Activated CD8-positive, alpha-beta memory T cell treated with anti-CD3 and anti-CD28 coated beads, Interleukin-2, amount 10 ng/mL, durations not matched to agents 7 days and 5 days (primary cell): ENCODE results near the gene KCNJ2. TPM values are rescaled to one million over a fixed set of nuclear protein-coding genes. Genes with fewer than 3 reads are reported as not detected.
A peak's percentile ranks its signal among the peaks of the same experiment; 100 is the strongest.

Experiments used
- ATAC-seq: fragments of 150-1000 bp; cut with Tn5 transposase; one replicate; pipeline ENCODE4 v1.10.0; 2021; ENCODE audit warnings: moderate library complexity
- CTCF ChIA-PET: fragments of 350-600 bp; sonication (Branson Sonifier 250); formaldehyde crosslinking; loops from one replicate; lab custom pipeline; 2021; ENCODE audit warnings: antibody characterized with exemption; lab: Charles Lee
- DNase-seq: peaks from one replicate; pipeline ENCODE4 v3.0.0-alpha.2; 2020
- H3K27ac Mint-ChIP-seq: one replicate; pipeline ENCODE4 v1.8.0; 2021; ENCODE audit warnings: mild to moderate bottlenecking, mixed read lengths
- H3K27me3 Mint-ChIP-seq: one replicate; pipeline ENCODE4 v1.8.0; 2021; ENCODE audit warnings: mixed read lengths
- H3K36me3 Mint-ChIP-seq: one replicate; pipeline ENCODE4 v1.8.0; 2021; ENCODE audit warnings: mild to moderate bottlenecking, mixed read lengths
- H3K4me1 Mint-ChIP-seq: one replicate; pipeline ENCODE4 v1.8.0; 2021; ENCODE audit warnings: mixed read lengths
- H3K4me3 Mint-ChIP-seq: one replicate; pipeline ENCODE4 v1.8.0; 2021; ENCODE audit warnings: mild to moderate bottlenecking, moderate library complexity, mixed read lengths
- H3K9me3 Mint-ChIP-seq: one replicate; pipeline ENCODE4 v1.8.0; 2022; ENCODE audit warnings: low read depth, mixed read lengths
- total RNA-seq, 2 experiments: library from RNA; stranded (reverse); gene quantifications; one replicate each; pipeline ENCODE4 v1.2.3, GENCODE V29; 2021

Gene KCNJ2
- not detected for total RNA-seq

GRCh38 chr17:70168977-70169708 is at the start of gene KCNJ2:
TSS of gene KCNJ2 (plus strand) at chr17:70169532. CDS start at chr17:70175040, 5,508 bp downstream.
- Mint-ChIP-seq H3K4me1 (peaks cover 17% of the 10 kb centered on the region), H3K27ac (no peak within 1 kb of the TSS), H3K27me3 (peaks cover 64% of the 10 kb centered on the region), H3K9me3 (no peaks in the 10 kb centered on the region), H3K4me3 (peak within 1 kb of the TSS; percentile 48), H3K36me3 (no peaks in the 10 kb centered on the region)
- CTCF ChIA-PET = no interaction called here
- ATAC-seq = peak; percentile 97
- peak; percentile 67 for DNase-seq

DNA sequence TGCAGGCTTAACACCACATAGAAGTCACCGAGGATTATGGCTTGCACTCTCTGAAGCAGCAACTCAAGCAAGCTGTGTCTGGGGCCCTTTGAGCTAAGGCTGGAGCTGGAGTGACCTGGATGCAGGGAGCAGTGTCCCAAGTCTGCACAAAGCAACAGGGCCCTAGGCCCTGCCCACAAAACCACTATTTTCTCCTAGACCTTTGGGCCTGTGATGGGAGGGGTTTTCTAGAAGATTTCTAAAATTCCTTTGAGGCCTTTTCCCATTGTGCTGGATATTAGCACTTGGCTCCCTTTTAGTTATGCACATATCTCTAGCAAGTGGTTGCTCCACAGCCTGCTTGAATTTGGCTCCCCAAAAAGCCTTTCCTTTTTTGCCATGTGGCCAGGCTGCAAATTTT is 49.8 kb upstream of the KCNJ2 start:
- CTCF ChIA-PET = no interaction called here
- Mint-ChIP-seq H3K9me3 (peaks cover 3% of the 10 kb centered on the region), H3K36me3 (no peaks in the 10 kb centered on the region), H3K27ac (no peak overlapping the region), H3K27me3 (no peaks in the 10 kb centered on the region), H3K4me1 (no peaks in the 10 kb centered on the region), H3K4me3 (no peak overlapping the region)
- no peak for DNase-seq
- ATAC-seq = no peak

DNA sequence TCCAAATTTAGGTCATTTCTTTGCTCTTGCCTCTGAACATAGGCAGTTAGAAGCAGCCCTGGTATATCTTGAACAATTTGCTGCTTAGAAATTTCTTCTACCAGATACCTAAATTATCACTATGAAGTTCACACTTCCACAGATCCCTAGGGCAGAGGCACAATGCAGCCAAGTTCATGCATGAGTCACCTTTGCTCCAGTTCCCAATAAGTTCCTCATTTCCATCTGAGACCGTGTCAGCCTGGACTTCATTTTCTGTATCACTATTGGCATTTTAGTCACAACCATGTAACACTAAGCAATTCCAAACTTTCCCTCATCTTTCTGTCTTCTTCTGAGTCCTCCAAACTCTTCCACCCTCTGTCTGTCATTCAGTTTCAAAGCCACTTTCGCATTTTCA is 49.3 kb upstream of the KCNJ2 start:
- Mint-ChIP-seq H3K36me3 (no peaks in the 10 kb centered on the region), H3K27me3 (no peaks in the 10 kb centered on the region), H3K27ac (no peak overlapping the region), H3K9me3 (peaks cover 3% of the 10 kb centered on the region), H3K4me3 (no peak overlapping the region), H3K4me1 (no peaks in the 10 kb centered on the region)
- DNase-seq = no peak
- CTCF ChIA-PET = no interaction called here
- no peak for ATAC-seq

GRCh38 chr17:70120425-70120824 is 48.9 kb upstream of the KCNJ2 start:
- Mint-ChIP-seq H3K4me3 (no peak overlapping the region), H3K4me1 (no peaks in the 10 kb centered on the region), H3K27ac (no peak overlapping the region), H3K27me3 (no peaks in the 10 kb centered on the region), H3K36me3 (no peaks in the 10 kb centered on the region), H3K9me3 (peaks cover 3% of the 10 kb centered on the region)
- ATAC-seq (no peak), DNase-seq (no peak)
- CTCF ChIA-PET = no interaction called here

GRCh38 chr17:70121126-70121525 is 48.2 kb upstream of the KCNJ2 start:
- Mint-ChIP-seq H3K36me3 (no peaks in the 10 kb centered on the region), H3K4me3 (no peak overlapping the region), H3K27ac (no peak overlapping the region), H3K9me3 (peaks cover 3% of the 10 kb centered on the region), H3K27me3 (no peaks in the 10 kb centered on the region), H3K4me1 (no peaks in the 10 kb centered on the region)
- ATAC-seq (no peak), DNase-seq (no peak)
- CTCF ChIA-PET = no interaction called here

DNA sequence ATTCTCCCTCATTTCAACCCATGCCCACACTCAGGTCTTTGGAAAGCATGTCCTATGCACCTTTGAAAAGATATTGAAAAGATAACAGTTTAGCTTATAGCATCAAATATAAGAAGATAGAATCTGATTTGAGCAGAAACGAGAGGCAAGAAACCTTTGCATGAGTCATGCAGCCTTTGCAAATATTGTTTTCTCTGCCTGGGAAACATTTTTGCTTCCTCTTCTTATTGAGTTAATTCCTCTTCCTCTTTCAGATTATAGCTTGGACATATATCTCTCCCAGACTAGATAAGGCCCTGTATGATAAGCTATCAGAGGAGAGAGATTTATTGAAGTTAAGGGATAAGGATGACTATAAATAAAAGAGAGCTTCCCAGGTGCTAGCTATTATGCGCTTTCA is 46.1 kb upstream of the KCNJ2 start:
- DNase-seq (no peak), ATAC-seq (no peak)
- no peak overlapping the region for H3K4me3 Mint-ChIP-seq
- H3K27ac Mint-ChIP-seq = no peak overlapping the region
- no peaks in the 10 kb centered on the region for H3K27me3 Mint-ChIP-seq
- no peaks in the 10 kb centered on the region for H3K4me1 Mint-ChIP-seq
- no peaks in the 10 kb centered on the region for H3K36me3 Mint-ChIP-seq
- peaks cover 3% of the 10 kb centered on the region for H3K9me3 Mint-ChIP-seq
- CTCF ChIA-PET = no interaction called here

- CTCF ChIA-PET = no interaction called here
- ATAC-seq (no peak), DNase-seq (no peak)
- H3K27me3 Mint-ChIP-seq = no peaks in the 10 kb centered on the region
- H3K9me3 Mint-ChIP-seq = peaks cover 6% of the 10 kb centered on the region
- H3K36me3 Mint-ChIP-seq = no peaks in the 10 kb centered on the region
- no peaks in the 10 kb centered on the region for H3K4me1 Mint-ChIP-seq
- H3K4me3 Mint-ChIP-seq = no peak overlapping the region
- H3K27ac Mint-ChIP-seq = no peak overlapping the region
These were observed 44.6 kb upstream of the KCNJ2 start for GRCh38 chr17:70124723-70125122.

DNA sequence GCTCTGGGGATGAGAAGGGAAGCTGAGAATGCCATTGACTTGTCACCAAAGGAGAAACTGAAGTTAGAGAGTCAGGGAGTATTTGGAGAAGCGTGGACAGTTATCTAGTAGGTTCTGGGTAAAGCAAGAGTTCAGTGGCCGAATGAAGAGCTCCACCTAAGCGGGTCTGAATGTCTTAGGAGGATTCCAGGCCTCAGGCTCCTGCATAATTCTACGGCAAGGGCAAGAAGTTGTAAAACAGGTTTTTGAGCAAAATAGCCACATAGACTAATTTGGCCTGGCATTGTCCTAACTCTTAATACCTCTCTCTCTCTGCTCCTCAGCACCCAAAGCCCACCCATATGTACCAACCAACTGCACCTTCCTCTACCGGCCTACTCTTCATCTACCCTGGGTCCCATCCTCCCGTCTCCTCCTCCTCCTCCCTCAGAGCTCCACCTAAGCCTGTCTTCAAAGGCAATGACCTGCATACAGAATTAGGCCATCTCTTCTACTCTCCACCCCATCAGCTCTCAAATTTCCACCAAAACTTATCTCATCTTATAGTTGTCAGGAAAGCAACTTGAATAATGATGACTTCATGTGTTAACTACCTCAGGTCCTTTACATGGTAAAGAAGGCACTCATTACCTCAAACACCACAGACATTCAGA is 42.0 kb upstream of the KCNJ2 start:
- CTCF ChIA-PET = no interaction called here
- ATAC-seq (no peak), DNase-seq (no peak)
- no peaks in the 10 kb centered on the region for H3K4me1 Mint-ChIP-seq
- H3K36me3 Mint-ChIP-seq = no peaks in the 10 kb centered on the region
- peaks cover 5% of the 10 kb centered on the region for H3K9me3 Mint-ChIP-seq
- H3K4me3 Mint-ChIP-seq = no peak overlapping the region
- no peak overlapping the region for H3K27ac Mint-ChIP-seq
- peaks cover 4% of the 10 kb centered on the region for H3K27me3 Mint-ChIP-seq

- no peak for ATAC-seq
- CTCF ChIA-PET = no interaction called here
- H3K9me3 Mint-ChIP-seq = peaks cover 9% of the 10 kb centered on the region
- H3K36me3 Mint-ChIP-seq = no peaks in the 10 kb centered on the region
- H3K27me3 Mint-ChIP-seq = peaks cover 4% of the 10 kb centered on the region
- H3K4me1 Mint-ChIP-seq = no peaks in the 10 kb centered on the region
- H3K27ac Mint-ChIP-seq = no peak overlapping the region
- no peak for DNase-seq
- H3K4me3 Mint-ChIP-seq = no peak overlapping the region
These were observed 40.5 kb upstream of the KCNJ2 start for GRCh38 chr17:70128727-70129238.

DNA sequence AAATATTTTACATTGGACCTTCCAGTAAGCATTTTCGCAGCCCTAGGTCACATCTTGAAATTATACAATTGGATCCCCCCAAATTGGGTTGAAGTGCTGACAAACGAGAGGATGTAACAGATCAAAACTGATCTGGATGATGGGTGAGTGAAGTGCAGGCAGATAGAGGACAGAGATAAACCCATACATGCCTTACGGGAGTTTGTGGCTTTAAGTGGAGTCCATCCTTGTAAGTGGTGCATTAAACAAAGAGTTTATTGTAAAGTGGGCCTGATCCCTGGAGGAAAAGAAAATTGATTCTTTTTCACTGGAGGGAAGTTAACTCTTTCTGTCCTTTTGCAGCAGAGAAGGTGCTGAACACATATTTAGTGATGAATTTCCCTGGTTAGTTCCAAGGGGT is 39.0 kb upstream of the KCNJ2 start:
- CTCF ChIA-PET = no interaction called here
- H3K36me3 Mint-ChIP-seq = no peaks in the 10 kb centered on the region
- no peak overlapping the region for H3K27ac Mint-ChIP-seq
- H3K4me3 Mint-ChIP-seq = no peak overlapping the region
- DNase-seq = no peak
- H3K27me3 Mint-ChIP-seq = peaks cover 10% of the 10 kb centered on the region
- peaks cover 9% of the 10 kb centered on the region for H3K9me3 Mint-ChIP-seq
- no peaks in the 10 kb centered on the region for H3K4me1 Mint-ChIP-seq
- no peak for ATAC-seq

GRCh38 chr17:70132505-70132904 is 36.8 kb upstream of the KCNJ2 start:
- H3K9me3 Mint-ChIP-seq = peaks cover 9% of the 10 kb centered on the region
- DNase-seq (no peak), ATAC-seq (no peak)
- no peaks in the 10 kb centered on the region for H3K36me3 Mint-ChIP-seq
- H3K27me3 Mint-ChIP-seq = peaks cover 11% of the 10 kb centered on the region
- H3K4me1 Mint-ChIP-seq = peaks cover 8% of the 10 kb centered on the region
- CTCF ChIA-PET = no interaction called here
- H3K27ac Mint-ChIP-seq = no peak overlapping the region
- no peak overlapping the region for H3K4me3 Mint-ChIP-seq

DNA sequence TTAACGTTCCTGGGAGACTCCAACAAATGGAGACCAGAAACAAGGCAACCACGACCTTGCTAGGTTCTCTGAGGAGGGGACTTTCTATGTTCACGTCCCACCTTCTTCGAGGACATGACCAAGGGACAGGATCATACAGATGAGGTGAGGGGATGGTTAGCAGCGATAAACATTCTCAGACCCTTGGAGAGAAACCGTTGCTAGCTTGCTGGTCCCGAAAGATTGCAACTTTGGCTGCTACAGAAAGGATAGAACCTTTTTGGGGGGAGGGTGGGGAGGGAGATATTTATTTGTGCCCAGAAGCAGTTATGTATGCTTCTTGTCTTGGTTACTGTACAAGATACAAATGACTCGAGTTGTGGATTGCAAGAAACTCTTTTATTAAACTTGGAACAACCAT is 35.3 kb upstream of the KCNJ2 start:
- peaks cover 16% of the 10 kb centered on the region for H3K4me1 Mint-ChIP-seq
- peaks cover 9% of the 10 kb centered on the region for H3K9me3 Mint-ChIP-seq
- no peaks in the 10 kb centered on the region for H3K36me3 Mint-ChIP-seq
- no peak overlapping the region for H3K27ac Mint-ChIP-seq
- no peak for ATAC-seq
- peaks cover 15% of the 10 kb centered on the region for H3K27me3 Mint-ChIP-seq
- CTCF ChIA-PET = no interaction called here
- DNase-seq = no peak
- no peak overlapping the region for H3K4me3 Mint-ChIP-seq

DNA sequence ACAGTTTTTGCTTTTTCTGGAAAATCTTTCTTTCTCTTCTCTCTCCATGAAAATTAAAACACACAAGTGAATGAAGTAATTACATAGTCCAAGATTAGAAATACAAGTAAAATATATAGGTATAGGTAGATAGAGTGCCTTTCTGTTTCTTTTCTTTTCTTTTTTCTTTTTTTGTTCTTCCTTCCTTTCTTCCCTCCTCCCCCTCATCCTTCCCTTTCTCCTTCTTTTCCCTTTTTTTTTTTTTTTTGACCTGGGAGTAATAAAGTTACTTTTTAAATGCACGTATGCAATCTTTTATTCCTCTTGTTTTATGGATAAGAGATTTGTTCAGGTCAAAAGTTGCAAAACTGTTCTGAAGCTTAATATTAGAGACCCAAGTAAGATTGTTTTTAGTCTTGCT is 34.6 kb upstream of the KCNJ2 start:
- CTCF ChIA-PET = no interaction called here
- no peak for DNase-seq
- H3K4me3 Mint-ChIP-seq = no peak overlapping the region
- ATAC-seq = no peak
- H3K36me3 Mint-ChIP-seq = no peaks in the 10 kb centered on the region
- H3K27me3 Mint-ChIP-seq = peaks cover 18% of the 10 kb centered on the region
- peaks cover 5% of the 10 kb centered on the region for H3K9me3 Mint-ChIP-seq
- H3K4me1 Mint-ChIP-seq = peaks cover 16% of the 10 kb centered on the region
- H3K27ac Mint-ChIP-seq = no peak overlapping the region

GRCh38 chr17:70136131-70136530 is 33.2 kb upstream of the KCNJ2 start:
- Mint-ChIP-seq H3K27me3 (peaks cover 16% of the 10 kb centered on the region), H3K4me3 (no peak overlapping the region), H3K36me3 (no peaks in the 10 kb centered on the region), H3K4me1 (peaks cover 16% of the 10 kb centered on the region), H3K27ac (no peak overlapping the region), H3K9me3 (peaks cover 5% of the 10 kb centered on the region)
- ATAC-seq (no peak), DNase-seq (no peak)
- CTCF ChIA-PET = no interaction called here
